Ovary (tissue), 3 donors: Measurements from ENCODE around the gene CARMIL1.

Experiments
- CTCF ChIP-seq, 3 donors: fragments of 450-650 bp in 2 of 3; fragments of 200-600 bp in 1 of 3; IDR thresholded peaks; one replicate each; pipeline versions ENCODE4 v1.5.1 to v1.8.0; 2016 to 2022; ENCODE audit warnings: antibody characterized with exemption in 3 of 3, mild to moderate bottlenecking in 1 of 3
- EP300 ChIP-seq: sonication (generic); formaldehyde crosslinking; IDR thresholded peaks from one replicate; pipeline ENCODE4 v1.6.1; 2017; ENCODE audit warnings: antibody characterized with exemption
- donor health status: DM: no; HTN: no; CAD: no.

DNA sequence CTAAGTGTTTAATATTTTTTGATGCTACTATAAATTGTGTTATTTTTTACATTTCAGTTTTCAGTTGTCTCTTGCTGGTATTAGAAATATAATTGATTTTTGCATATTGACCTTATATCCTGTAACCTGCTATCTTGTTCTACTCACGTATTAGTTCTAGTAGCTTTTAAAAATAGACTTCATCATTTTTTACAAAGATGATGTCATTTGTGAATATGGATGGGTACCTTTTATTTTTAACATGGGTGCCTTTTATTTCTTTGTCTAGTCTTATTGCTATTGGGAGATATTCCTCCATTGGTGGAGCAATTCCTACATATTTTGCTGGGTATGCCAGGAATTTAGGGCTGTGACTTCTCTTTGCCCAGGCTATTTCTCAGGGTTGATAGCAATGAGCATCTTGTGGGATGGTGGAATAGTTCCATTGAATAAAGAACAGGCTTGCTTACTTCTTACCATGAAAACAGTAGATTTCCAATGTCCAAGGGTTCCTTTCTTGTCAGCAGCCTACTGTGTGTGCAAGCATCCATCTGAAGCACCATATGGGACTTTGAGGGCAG is 149.7 kb downstream of the CARMIL1 start:
- no peak for TF ChIP-seq CTCF (IDR thresholded peaks at IDR 0.05)
- TF ChIP-seq EP300, result no peak
